Mammary epithelial cell (primary cell): ENCODE measurements around the gene TRIM34.
"Not testable (repeated sequence)": the region's sequence is repeated elsewhere in the genome, so short reads cannot be mapped to it uniquely, and the experiment has no call there.

Source experiments
- EZH2 ChIP-seq: IDR thresholded peaks from 2 replicates; pipeline ENCODE4 v1.6.1; 2012; ENCODE audit warnings: low read length, inconsistent platforms, borderline replicate concordance
- TF ChIP-seq, protein P1 (sequence below), 2 donors: IDR thresholded peaks in 1 of 2; conservative IDR thresholded peaks in 1 of 2; 2 replicates each; pipeline ENCODE4 v1.5.1; 2011 to 2012; ENCODE audit warnings: inconsistent platforms in 2 of 2, low read length in 2 of 2, mild to moderate bottlenecking in 2 of 2, control low read depth in 1 of 2, low read depth in 1 of 2; ENCODE audit not compliant: insufficient read depth in 1 of 2; ENCODE audit errors: extremely low read depth in 1 of 2

DNA sequence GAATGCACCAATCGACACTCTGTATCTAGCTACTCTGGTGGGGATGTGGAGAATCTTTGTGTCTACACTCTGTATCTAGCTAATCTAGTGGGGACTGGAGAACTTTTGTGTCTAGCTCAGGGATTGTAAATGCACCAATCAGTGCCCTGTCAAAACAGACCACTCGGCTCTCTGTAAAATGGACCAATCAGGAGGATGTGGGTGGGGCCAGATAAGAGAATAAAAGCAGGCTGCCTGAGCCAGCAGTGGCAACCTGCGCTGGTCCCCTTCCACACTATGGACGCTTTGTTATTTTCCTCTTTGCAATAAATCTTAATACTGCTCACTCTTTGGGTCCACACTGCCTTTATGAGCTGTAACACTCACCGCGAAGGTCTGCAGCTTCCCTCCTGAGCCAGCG lies 58.8 kb downstream of the TRIM34 start:
- TF ChIP-seq, protein P1, sequence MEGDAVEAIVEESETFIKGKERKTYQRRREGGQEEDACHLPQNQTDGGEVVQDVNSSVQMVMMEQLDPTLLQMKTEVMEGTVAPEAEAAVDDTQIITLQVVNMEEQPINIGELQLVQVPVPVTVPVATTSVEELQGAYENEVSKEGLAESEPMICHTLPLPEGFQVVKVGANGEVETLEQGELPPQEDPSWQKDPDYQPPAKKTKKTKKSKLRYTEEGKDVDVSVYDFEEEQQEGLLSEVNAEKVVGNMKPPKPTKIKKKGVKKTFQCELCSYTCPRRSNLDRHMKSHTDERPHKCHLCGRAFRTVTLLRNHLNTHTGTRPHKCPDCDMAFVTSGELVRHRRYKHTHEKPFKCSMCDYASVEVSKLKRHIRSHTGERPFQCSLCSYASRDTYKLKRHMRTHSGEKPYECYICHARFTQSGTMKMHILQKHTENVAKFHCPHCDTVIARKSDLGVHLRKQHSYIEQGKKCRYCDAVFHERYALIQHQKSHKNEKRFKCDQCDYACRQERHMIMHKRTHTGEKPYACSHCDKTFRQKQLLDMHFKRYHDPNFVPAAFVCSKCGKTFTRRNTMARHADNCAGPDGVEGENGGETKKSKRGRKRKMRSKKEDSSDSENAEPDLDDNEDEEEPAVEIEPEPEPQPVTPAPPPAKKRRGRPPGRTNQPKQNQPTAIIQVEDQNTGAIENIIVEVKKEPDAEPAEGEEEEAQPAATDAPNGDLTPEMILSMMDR (conservative IDR thresholded peaks at IDR 0.05 in 1 of 2, IDR thresholded peaks at IDR 0.05 in 1 of 2; ENCODE audit: extremely low read depth in 1 of 2, insufficient read depth in 1 of 2, low read depth in 1 of 2, low read length in 2 of 2) = not testable (repeated sequence)
- TF ChIP-seq EZH2 = not testable (repeated sequence)
